Measurements from ENCODE around the gene BICRA.

BICRA gene

DNA sequence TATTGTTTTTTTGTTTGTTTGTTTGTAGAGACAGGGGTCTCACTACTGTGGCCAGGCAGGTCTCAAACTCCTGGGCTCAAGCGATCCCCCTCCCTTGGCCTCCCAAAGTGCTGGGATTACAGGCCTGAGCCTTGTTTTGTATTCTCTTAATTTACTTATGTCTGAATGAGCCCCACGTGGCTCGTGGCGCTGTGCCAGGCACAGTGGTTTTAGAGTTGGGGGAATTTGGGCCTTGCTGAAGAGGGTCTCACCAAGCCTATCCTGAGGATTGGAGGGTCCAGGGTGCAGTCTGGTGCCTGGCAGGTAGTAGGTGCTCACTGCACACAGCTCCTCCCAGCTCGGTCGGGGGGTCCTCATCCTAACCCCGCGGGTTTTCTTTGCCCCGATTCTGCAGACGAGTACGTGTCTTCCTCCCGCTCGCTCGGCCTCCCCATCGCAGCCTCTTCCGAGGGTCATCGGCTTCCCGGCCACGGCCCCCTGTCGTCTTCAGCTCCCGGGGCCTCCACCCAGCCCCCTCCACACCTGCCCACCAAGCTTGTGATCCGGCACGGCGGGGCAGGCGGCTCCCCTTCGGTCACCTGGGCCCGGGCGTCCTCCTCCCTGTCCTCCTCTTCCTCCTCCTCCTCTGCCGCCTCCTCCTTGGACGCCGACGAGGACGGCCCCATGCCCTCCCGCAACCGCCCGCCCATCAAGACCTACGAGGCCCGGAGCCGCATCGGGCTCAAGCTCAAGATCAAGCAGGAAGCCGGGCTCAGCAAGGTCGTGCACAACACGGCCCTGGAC, 92.2 kb downstream of the BICRA start:
- no peaks in the 10 kb centered on the region for H3K36me3 ChIP-seq (replicated peaks; ENCODE audit: insufficient read depth, low read length)

GRCh38 chr19:47701717-47702552, 93.0 kb downstream of the BICRA start:
- Histone ChIP-seq H3K36me3 (replicated peaks; ENCODE audit: insufficient read depth, low read length) (no peaks in the 10 kb centered on the region), H3K79me2 (ENCODE audit: low read length) (no peaks in the 10 kb centered on the region), H3K9ac (ENCODE audit: low read length) (no peak overlapping the region), H3K4me3 (ENCODE audit: low read length) (no peak overlapping the region), H3K27me3 (replicated peaks; ENCODE audit: insufficient read depth, low read length) (no peaks in the 10 kb centered on the region; the same call in 1 of the 2 replicates), H3K4me2 (ENCODE audit: low read depth, low read length) (no peak overlapping the region), H4K20me1 (ENCODE audit: insufficient read depth, low read length) (no peaks in the 10 kb centered on the region), H3F3A (ENCODE audit: insufficient read depth, low read length) (no peaks in the 10 kb centered on the region), H2AFZ (ENCODE audit: low read length) (no peak overlapping the region), H3K9me3 (replicated peaks; ENCODE audit: insufficient read depth, low read length) (no peaks in the 10 kb centered on the region), H3K9me2 (replicated peaks; ENCODE audit: insufficient read depth, low read length) (no peaks in the 10 kb centered on the region), H3K27ac (ENCODE audit: low read length) (no peak overlapping the region), H3K4me1 (ENCODE audit: low read length) (no peaks in the 10 kb centered on the region)
- TF ChIP-seq, protein P1, sequence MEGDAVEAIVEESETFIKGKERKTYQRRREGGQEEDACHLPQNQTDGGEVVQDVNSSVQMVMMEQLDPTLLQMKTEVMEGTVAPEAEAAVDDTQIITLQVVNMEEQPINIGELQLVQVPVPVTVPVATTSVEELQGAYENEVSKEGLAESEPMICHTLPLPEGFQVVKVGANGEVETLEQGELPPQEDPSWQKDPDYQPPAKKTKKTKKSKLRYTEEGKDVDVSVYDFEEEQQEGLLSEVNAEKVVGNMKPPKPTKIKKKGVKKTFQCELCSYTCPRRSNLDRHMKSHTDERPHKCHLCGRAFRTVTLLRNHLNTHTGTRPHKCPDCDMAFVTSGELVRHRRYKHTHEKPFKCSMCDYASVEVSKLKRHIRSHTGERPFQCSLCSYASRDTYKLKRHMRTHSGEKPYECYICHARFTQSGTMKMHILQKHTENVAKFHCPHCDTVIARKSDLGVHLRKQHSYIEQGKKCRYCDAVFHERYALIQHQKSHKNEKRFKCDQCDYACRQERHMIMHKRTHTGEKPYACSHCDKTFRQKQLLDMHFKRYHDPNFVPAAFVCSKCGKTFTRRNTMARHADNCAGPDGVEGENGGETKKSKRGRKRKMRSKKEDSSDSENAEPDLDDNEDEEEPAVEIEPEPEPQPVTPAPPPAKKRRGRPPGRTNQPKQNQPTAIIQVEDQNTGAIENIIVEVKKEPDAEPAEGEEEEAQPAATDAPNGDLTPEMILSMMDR (IDR thresholded peaks at IDR 0.05; ENCODE audit: low read length), result no peak
- no peak for TF ChIP-seq EZH2phosphoT487 (IDR thresholded peaks at IDR 0.05; ENCODE audit: low read length)
- TF ChIP-seq EZH2 (optimal IDR thresholded peaks at IDR 0.05; ENCODE audit: low read depth, low read length), result no peak
- no peak for DNase-seq

More for the DNA sequence above, 92.2 kb downstream of the BICRA start:
- Histone ChIP-seq H3K4me3 (ENCODE audit: low read length) (no peak overlapping the region), H3K27ac (ENCODE audit: low read length) (no peak overlapping the region), H3K4me1 (ENCODE audit: low read length) (no peaks in the 10 kb centered on the region), H3K4me2 (ENCODE audit: low read depth, low read length) (no peak overlapping the region), H3F3A (ENCODE audit: insufficient read depth, low read length) (no peaks in the 10 kb centered on the region), H3K79me2 (ENCODE audit: low read length) (no peaks in the 10 kb centered on the region), H2AFZ (ENCODE audit: low read length) (no peak overlapping the region), H3K9ac (ENCODE audit: low read length) (no peak overlapping the region), H3K9me2 (replicated peaks; ENCODE audit: insufficient read depth, low read length) (no peaks in the 10 kb centered on the region), H3K27me3 (replicated peaks; ENCODE audit: insufficient read depth, low read length) (no peaks in the 10 kb centered on the region), H3K9me3 (replicated peaks; ENCODE audit: insufficient read depth, low read length) (no peaks in the 10 kb centered on the region), H4K20me1 (ENCODE audit: insufficient read depth, low read length) (no peaks in the 10 kb centered on the region)
- TF ChIP-seq EZH2phosphoT487 (IDR thresholded peaks at IDR 0.05; ENCODE audit: low read length) (no peak), EZH2 (optimal IDR thresholded peaks at IDR 0.05; ENCODE audit: low read depth, low read length) (no peak)
- TF ChIP-seq, protein P1 (IDR thresholded peaks at IDR 0.05; ENCODE audit: low read length), result no peak
- DNase-seq, result no peak

DNA sequence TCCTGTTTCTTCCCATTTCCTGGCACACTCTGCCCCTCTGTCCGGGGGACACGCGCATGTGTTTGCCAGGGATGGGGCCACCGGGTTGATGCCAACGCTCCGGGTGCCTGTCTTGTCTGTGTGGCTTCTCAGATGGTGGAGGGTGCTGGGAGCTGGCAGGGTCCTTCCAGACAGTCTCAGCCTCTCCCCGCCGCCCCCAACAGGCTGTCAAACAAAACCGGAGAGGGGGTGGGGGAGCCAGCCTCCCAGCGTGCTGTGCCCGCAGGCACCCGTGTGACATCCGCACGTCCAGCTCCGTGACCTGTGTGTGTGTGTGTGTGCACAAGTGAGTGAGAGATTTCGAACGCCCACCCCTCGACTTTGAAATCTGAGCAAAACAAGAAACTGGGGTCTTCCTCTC, 93.7 kb downstream of the BICRA start:
- Histone ChIP-seq H3K9me2 (replicated peaks; ENCODE audit: insufficient read depth, low read length) (no peaks in the 10 kb centered on the region), H3K4me3 (ENCODE audit: low read length) (no peak overlapping the region), H3F3A (ENCODE audit: insufficient read depth, low read length) (no peaks in the 10 kb centered on the region), H4K20me1 (ENCODE audit: insufficient read depth, low read length) (no peaks in the 10 kb centered on the region), H3K4me1 (ENCODE audit: low read length) (no peaks in the 10 kb centered on the region), H3K4me2 (ENCODE audit: low read depth, low read length) (no peak overlapping the region), H3K36me3 (replicated peaks; ENCODE audit: insufficient read depth, low read length) (no peaks in the 10 kb centered on the region), H3K27me3 (replicated peaks; ENCODE audit: insufficient read depth, low read length) (no peaks in the 10 kb centered on the region; the same call in none of the 2 replicates), H3K27ac (ENCODE audit: low read length) (no peak overlapping the region), H3K9me3 (replicated peaks; ENCODE audit: insufficient read depth, low read length) (no peaks in the 10 kb centered on the region), H3K79me2 (ENCODE audit: low read length) (no peaks in the 10 kb centered on the region), H3K9ac (ENCODE audit: low read length) (no peak overlapping the region), H2AFZ (ENCODE audit: low read length) (no peak overlapping the region)
- no peak for DNase-seq
- TF ChIP-seq, protein P1 (IDR thresholded peaks at IDR 0.05; ENCODE audit: low read length), result no peak
- TF ChIP-seq EZH2 (optimal IDR thresholded peaks at IDR 0.05; ENCODE audit: low read depth, low read length) (no peak), EZH2phosphoT487 (IDR thresholded peaks at IDR 0.05; ENCODE audit: low read length) (no peak)
